ENCODE data around the gene RCBTB2. TPM values are rescaled to one million over a fixed set of nuclear protein-coding genes. Genes with fewer than 3 reads are reported as not detected.

The RCBTB2 gene
- total and polyA plus RNA-seq, 9 of the 15 experiments (the other 6 are each of a cell fraction or from before 2014, with no cell fraction given): 0.91 to 3.3 (median 1.5) TPM

GRCh38 chr13:48449656-48450055, 83.2 kb downstream of the RCBTB2 start:
- Histone ChIP-seq H3K4me2 (ENCODE audit: insufficient read depth, low read length) (no peak overlapping the region), H3K9ac (ENCODE audit: insufficient read depth in 1 of 2, low read depth in 2 of 2, low read length in 2 of 2) (no peak overlapping the region), H3K27me3 (ENCODE audit: control insufficient read depth in 2 of 2, insufficient read depth in 2 of 2, low read length in 2 of 2) (no peaks in the 10 kb centered on the region), H3K79me2 (ENCODE audit: control insufficient read depth, insufficient read depth, low read length) (no peaks in the 10 kb centered on the region), H3K9me1 (ENCODE audit: control insufficient read depth, insufficient read depth, low read length) (no peaks in the 10 kb centered on the region), H3K4me3 (no peak overlapping the region), H2AFZ (ENCODE audit: low read depth, low read length) (no peak overlapping the region), H3K27ac (ENCODE audit: extremely low read depth, low read depth, low read length) (no peak overlapping the region), H3K36me3 (ENCODE audit: control insufficient read depth, insufficient read depth, low read length) (no peaks in the 10 kb centered on the region), H4K20me1 (replicated peaks; ENCODE audit: control insufficient read depth, insufficient read depth, low read length) (no peaks in the 10 kb centered on the region), H3K4me1 (replicated peaks in 1 of 2; ENCODE audit: control insufficient read depth in 2 of 2, insufficient read depth in 2 of 2, low read length in 2 of 2) (no peaks in the 10 kb centered on the region), H3K9me3 (replicated peaks; ENCODE audit: control insufficient read depth, insufficient read depth, low read depth, low read length) (no peaks in the 10 kb centered on the region)
- no TSS peak for BruUV-seq (replicated peaks)
- CTCF ChIA-PET (ENCODE audit: low intra/inter-chr PET ratio): no interaction called here
- DNase-seq (ENCODE audit: extremely low read depth in 1 of 4, low spot score in 3 of 4) (no peak), ATAC-seq (no peak), FAIRE-seq (no peak)
- POLR2A ChIA-PET: no interaction called here
- intact Hi-C loops (cut with micrococcal nuclease) (no loop called here), in situ Hi-C loops (cut with MboI) (no loop called here)
- TF ChIP-seq SRSF7 (optimal IDR thresholded peaks at IDR 0.05; ENCODE audit: low read depth, low read length): no peak
- TF ChIP-seq HNRNPUL1 (IDR thresholded peaks at IDR 0.05; ENCODE audit: low read length): no peak
- TF ChIP-seq ZNF644 (tag; IDR thresholded peaks at IDR 0.05; ENCODE audit: low read depth): no peak
- TF ChIP-seq ZNF311 (CRISPR knock-in tag; IDR thresholded peaks at IDR 0.05): no peak
- TF ChIP-seq NELFE (IDR thresholded peaks at IDR 0.05; ENCODE audit: insufficient read depth, insufficient read length): no peak
- no peak for TF ChIP-seq SRSF9 (IDR thresholded peaks at IDR 0.05; ENCODE audit: borderline replicate concordance, low read depth, low read length)
- no peak for TF ChIP-seq ZFP30 (CRISPR knock-in tag; IDR thresholded peaks at IDR 0.05; ENCODE audit: borderline replicate concordance)
- no peak for TF ChIP-seq ZBTB7A (IDR thresholded peaks at IDR 0.05; ENCODE audit: borderline replicate concordance, control insufficient read depth, low read depth, low read length)
- TF ChIP-seq ZNF197 (CRISPR knock-in tag; IDR thresholded peaks at IDR 0.05; ENCODE audit: low read depth): no peak
- TF ChIP-seq, protein P1, sequence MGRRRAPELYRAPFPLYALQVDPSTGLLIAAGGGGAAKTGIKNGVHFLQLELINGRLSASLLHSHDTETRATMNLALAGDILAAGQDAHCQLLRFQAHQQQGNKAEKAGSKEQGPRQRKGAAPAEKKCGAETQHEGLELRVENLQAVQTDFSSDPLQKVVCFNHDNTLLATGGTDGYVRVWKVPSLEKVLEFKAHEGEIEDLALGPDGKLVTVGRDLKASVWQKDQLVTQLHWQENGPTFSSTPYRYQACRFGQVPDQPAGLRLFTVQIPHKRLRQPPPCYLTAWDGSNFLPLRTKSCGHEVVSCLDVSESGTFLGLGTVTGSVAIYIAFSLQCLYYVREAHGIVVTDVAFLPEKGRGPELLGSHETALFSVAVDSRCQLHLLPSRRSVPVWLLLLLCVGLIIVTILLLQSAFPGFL (CRISPR knock-in tag; IDR thresholded peaks at IDR 0.05): no peak
- TF ChIP-seq CSDE1 (IDR thresholded peaks at IDR 0.05): no peak
- no peak for TF ChIP-seq NBN (IDR thresholded peaks at IDR 0.05; ENCODE audit: low read depth)
- TF ChIP-seq ZNF586 (CRISPR knock-in tag; conservative IDR thresholded peaks at IDR 0.05): no peak
- no peak for TF ChIP-seq PHF20 (IDR thresholded peaks at IDR 0.05; ENCODE audit: partially characterized antibody)
- 17% methylated on average over 2 of the region's 2 CpGs for WGBS (ENCODE audit: insufficient coverage, low coverage, missing lambda C conversion rate)
